GM18870 (cell line): ENCODE data around the gene ANKZF1.

ENCODE experiments used
- ATAC-seq: cut with Tn5 transposase; IDR thresholded peaks from one replicate; pipeline ENCODE4 v1.9.1; 2021; ENCODE audit warnings: moderate library complexity; ENCODE audit not compliant: unreplicated experiment

The ANKZF1 gene

GRCh38 chr2:219207884-219208740 is 21.5 kb upstream of the ANKZF1 start:
- no peak for ATAC-seq

GRCh38 chr2:219209236-219210195 is 20.1 kb upstream of the ANKZF1 start:
- no peak for ATAC-seq

GRCh38 chr2:219210196-219210885 is 19.3 kb upstream of the ANKZF1 start:
- no peak for ATAC-seq

- no peak for ATAC-seq
Measured at GRCh38 chr2:219210886-219211362, 18.7 kb upstream of the ANKZF1 start.

GRCh38 chr2:219213026-219213415 is 16.6 kb upstream of the ANKZF1 start:
- no peak for ATAC-seq

GRCh38 chr2:219213486-219214071 is 16.0 kb upstream of the ANKZF1 start:
- no peak for ATAC-seq

GRCh38 chr2:219214141-219214540 is 15.5 kb upstream of the ANKZF1 start:
- ATAC-seq = no peak

- no peak for ATAC-seq
Measured at GRCh38 chr2:219214786-219215185, 14.8 kb upstream of the ANKZF1 start.

- ATAC-seq = no peak
Measured at GRCh38 chr2:219215871-219216534, 13.6 kb upstream of the ANKZF1 start.

- no peak for ATAC-seq
Measured at GRCh38 chr2:219216535-219216915, 13.1 kb upstream of the ANKZF1 start.

- no peak for ATAC-seq
Measured at GRCh38 chr2:219218217-219218731, 11.3 kb upstream of the ANKZF1 start.

- ATAC-seq = no peak
Measured at GRCh38 chr2:219218732-219219701, 10.6 kb upstream of the ANKZF1 start, which contains the start of gene ABCB6. Gene ABCB6, minus strand, starts transcription at chr2:219218958. Its CDS starts 285 bp downstream, at chr2:219218673.

DNA sequence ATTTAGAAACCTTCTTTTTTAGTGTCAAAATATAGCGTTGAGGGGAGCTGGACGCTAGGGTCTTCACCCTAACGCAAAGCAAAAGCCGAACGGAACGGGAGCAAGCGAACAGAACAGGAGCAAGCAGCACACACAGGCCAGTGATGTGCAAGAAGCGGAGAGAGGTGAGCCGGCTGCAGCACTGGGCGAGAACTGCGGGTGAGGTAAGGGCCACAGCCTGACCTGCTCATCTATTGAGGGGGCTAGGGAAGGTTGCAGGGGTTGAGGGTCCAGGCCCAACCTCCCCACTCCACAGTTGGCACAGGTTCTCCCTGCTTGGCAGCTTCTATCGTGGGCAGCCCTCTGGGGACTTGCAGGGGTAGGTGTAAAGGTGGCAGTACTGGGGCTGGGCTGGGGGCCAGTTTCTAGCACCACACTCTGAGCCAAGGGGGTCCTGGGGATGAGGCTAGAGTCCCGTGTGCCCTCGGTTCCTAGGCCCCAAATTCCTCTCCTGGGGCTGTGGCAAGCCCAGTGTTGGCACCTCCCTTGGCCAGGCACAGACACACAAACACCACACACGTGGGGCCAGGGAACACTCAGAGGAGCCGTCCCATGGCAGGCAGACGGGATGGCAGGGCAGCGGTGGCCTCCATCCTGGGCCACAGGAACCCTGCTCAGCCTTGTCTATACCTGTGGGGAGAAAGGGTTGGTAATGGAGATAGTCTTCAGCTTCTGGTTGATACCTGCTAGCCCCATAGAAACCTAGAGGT is 9.6 kb upstream of the ANKZF1 start:
- no peak for ATAC-seq

- no peak for ATAC-seq
Measured at GRCh38 chr2:219220652-219221402, 8.8 kb upstream of the ANKZF1 start.

DNA sequence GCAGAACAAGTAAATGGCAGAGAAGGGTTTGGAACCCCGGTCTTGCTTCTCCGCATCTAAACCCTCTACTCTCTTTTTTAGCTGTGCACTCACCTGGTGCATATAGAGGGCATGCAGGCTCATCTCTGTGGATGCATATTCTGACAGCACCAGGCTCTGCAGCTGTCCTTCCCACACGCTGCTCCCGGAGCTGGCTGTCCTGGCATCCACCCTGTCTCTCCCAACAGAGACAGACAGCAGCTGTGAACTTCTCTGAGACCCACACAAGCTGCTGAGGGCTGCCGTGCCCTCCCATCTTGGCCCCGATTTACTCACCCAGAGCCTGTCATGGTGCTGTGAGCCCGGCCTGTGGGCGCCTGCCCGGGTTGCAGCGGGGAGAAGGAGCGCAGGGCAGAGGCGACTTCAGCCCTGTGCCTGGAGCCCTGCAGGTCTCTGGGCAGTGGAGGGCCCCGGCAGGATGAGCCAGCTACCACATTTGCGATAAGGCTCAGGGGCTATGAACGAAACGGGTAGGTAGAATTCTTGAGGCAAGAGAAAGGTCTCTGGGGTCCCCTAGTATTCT is 7.6 kb upstream of the ANKZF1 start:
- no peak for ATAC-seq

- ATAC-seq = no peak
Measured at GRCh38 chr2:219223831-219224610, 5.6 kb upstream of the ANKZF1 start.
